Measurements from ENCODE around the gene SHC3.

DNA sequence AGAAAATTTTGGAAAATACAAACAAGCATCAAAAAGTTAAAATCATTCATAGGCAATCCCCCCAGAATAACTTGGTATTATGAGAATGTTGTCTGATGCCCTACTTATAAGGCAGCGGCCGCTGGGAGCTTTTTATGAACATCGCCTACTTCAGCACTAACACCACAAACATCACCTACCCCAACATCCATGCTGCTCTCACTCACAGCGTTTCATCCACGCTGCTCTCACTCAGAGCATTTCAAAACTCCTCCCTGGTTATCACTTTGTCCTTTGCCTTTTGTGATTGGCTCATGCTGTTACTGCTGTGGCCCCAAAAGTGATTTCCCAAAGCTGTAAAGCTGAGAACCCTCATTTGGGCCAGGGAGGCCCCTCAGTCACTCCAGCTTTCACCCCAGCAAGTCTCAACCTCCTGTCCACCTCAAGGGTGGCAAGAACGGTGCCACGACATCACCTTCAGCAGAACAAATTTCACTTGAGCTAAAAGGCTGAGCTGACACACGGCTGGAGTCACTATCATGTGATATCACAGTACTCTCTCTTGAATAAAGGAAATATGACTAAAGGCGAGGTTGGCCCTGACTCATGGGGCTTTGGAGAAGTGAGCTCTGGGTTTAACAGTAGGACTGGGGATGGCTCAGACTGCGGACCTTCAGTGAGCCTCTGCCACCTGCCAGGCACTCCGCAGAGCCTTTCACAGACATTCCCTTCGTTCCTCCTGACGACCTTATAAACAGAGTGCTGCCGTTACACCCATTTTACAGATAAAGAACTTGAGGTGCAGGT, 25.2 kb downstream of the SHC3 start:
- TF ChIP-seq, protein P1, sequence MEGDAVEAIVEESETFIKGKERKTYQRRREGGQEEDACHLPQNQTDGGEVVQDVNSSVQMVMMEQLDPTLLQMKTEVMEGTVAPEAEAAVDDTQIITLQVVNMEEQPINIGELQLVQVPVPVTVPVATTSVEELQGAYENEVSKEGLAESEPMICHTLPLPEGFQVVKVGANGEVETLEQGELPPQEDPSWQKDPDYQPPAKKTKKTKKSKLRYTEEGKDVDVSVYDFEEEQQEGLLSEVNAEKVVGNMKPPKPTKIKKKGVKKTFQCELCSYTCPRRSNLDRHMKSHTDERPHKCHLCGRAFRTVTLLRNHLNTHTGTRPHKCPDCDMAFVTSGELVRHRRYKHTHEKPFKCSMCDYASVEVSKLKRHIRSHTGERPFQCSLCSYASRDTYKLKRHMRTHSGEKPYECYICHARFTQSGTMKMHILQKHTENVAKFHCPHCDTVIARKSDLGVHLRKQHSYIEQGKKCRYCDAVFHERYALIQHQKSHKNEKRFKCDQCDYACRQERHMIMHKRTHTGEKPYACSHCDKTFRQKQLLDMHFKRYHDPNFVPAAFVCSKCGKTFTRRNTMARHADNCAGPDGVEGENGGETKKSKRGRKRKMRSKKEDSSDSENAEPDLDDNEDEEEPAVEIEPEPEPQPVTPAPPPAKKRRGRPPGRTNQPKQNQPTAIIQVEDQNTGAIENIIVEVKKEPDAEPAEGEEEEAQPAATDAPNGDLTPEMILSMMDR (IDR thresholded peaks at IDR 0.05 in 2 of 3, conservative IDR thresholded peaks at IDR 0.05 in 1 of 3; ENCODE audit: borderline replicate concordance in 1 of 3, insufficient read depth in 1 of 3, low read depth in 2 of 3, low read length in 2 of 3), result no peak
- TF ChIP-seq, protein P2, sequence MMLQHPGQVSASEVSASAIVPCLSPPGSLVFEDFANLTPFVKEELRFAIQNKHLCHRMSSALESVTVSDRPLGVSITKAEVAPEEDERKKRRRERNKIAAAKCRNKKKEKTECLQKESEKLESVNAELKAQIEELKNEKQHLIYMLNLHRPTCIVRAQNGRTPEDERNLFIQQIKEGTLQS (IDR thresholded peaks at IDR 0.05), result no peak
- TF ChIP-seq POLR2A (IDR thresholded peaks at IDR 0.05; ENCODE audit: borderline replicate concordance, extremely low read depth, insufficient read depth, insufficient read length) (no peak), POLR2AphosphoS5 (IDR thresholded peaks at IDR 0.05; ENCODE audit: low read depth, low read length) (no peak), EZH2 (IDR thresholded peaks at IDR 0.05) (no peak), TCF7L2 (IDR thresholded peaks at IDR 0.05; ENCODE audit: borderline replicate concordance, extremely low read depth, insufficient read depth, insufficient read length) (no peak), ELF1 (IDR thresholded peaks at IDR 0.05; ENCODE audit: borderline replicate concordance, low read depth) (no peak), CEBPB (IDR thresholded peaks at IDR 0.05; ENCODE audit: low read depth) (no peak), EZH2phosphoT487 (IDR thresholded peaks at IDR 0.05; ENCODE audit: borderline replicate concordance) (no peak), ZNF274 (IDR thresholded peaks at IDR 0.05; ENCODE audit: low read depth, low read length) (no peak), SIN3A (IDR thresholded peaks at IDR 0.05; ENCODE audit: low read depth) (no peak), SRF (IDR thresholded peaks at IDR 0.05; ENCODE audit: low read depth) (no peak)
- TF ChIP-seq, protein P3, sequence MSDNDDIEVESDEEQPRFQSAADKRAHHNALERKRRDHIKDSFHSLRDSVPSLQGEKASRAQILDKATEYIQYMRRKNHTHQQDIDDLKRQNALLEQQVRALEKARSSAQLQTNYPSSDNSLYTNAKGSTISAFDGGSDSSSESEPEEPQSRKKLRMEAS (IDR thresholded peaks at IDR 0.05), result peak; percentile 39
- TF ChIP-seq, protein P4, sequence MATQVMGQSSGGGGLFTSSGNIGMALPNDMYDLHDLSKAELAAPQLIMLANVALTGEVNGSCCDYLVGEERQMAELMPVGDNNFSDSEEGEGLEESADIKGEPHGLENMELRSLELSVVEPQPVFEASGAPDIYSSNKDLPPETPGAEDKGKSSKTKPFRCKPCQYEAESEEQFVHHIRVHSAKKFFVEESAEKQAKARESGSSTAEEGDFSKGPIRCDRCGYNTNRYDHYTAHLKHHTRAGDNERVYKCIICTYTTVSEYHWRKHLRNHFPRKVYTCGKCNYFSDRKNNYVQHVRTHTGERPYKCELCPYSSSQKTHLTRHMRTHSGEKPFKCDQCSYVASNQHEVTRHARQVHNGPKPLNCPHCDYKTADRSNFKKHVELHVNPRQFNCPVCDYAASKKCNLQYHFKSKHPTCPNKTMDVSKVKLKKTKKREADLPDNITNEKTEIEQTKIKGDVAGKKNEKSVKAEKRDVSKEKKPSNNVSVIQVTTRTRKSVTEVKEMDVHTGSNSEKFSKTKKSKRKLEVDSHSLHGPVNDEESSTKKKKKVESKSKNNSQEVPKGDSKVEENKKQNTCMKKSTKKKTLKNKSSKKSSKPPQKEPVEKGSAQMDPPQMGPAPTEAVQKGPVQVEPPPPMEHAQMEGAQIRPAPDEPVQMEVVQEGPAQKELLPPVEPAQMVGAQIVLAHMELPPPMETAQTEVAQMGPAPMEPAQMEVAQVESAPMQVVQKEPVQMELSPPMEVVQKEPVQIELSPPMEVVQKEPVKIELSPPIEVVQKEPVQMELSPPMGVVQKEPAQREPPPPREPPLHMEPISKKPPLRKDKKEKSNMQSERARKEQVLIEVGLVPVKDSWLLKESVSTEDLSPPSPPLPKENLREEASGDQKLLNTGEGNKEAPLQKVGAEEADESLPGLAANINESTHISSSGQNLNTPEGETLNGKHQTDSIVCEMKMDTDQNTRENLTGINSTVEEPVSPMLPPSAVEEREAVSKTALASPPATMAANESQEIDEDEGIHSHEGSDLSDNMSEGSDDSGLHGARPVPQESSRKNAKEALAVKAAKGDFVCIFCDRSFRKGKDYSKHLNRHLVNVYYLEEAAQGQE (IDR thresholded peaks at IDR 0.05; ENCODE audit: low read depth), result no peak

Data from HCT116 (cell line).